HL-60/S4 treated with phorbol 12-myristate 13-acetate at 8.2 ng/mL for 4 days and 3 days (cell line): ENCODE results near the gene GALNT6.

Experiments
- in situ Hi-C: fragments of 300-500 bp; cut with MboI; formaldehyde crosslinking; loops from 2 replicates; pipeline ENCODE4 v1.15.0; 2022; ENCODE audit warnings: low sequenced_read_pairs

The GALNT6 gene

DNA sequence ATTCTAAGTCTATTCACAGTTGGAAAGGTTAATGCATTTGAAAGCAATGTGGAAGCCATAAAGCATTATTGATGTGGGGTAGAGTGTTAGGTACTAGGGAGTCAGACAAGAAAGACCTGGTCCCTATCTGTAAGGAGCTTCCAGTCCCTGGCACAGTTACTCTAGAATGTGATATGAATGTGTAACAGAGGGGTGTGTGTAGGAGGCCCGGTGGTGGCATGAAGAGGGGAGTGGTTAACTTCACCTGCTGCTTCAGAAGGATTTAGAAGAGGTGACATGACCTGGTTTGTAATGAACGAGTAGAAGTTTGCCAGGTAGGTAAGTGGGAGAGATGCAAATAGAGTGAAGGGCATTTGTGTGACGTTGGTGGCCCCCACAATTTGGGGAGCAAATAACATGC is 15.1 kb upstream of the GALNT6 start:
- in situ Hi-C loops: no loop called here

DNA sequence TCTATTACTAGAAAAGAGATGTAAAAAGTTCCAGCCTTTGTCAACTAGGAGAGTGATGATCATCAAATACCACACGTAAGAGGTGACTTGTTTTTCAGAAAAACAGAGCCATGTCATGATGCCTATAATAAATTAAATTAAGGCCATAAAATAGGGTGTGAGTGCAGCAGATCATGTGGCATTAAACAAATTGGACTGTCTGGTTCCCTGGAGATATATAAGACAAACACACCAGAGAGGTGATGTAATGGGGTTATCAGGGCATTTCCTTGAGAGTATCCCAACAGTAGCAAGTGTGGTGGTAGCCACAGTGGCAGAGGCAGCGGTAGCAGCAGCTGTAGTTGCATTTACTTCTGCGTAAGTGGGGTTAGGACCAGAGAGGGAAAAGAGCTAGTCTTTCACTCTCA is 14.6 kb upstream of the GALNT6 start:
- in situ Hi-C loops: no loop called here

- in situ Hi-C loops: no loop called here
These were observed 13.4 kb upstream of the GALNT6 start for GRCh38 chr12:51404627-51405026.

DNA sequence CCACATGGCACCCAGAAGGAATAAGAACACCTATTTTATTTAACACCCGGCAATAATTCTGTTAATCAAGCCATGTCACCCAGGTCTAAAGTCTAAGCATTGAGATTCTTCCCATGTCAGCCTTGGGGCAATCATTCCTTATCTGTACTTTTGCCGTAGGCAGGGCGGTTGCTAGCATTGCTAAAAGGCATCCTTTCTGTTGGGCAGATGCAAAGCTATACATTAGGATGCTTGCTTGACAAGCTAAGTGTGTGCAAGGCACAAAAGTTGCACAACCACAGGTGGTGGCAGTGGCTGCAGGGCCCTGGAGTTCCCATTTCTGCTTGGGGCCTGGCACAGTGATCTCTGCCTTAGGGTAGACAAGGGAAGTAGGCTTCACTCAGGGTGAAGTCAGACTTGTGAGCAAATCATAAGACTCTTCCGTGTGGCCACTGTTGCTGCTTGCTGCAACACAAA is 12.5 kb upstream of the GALNT6 start:
- in situ Hi-C loops: no loop called here

DNA sequence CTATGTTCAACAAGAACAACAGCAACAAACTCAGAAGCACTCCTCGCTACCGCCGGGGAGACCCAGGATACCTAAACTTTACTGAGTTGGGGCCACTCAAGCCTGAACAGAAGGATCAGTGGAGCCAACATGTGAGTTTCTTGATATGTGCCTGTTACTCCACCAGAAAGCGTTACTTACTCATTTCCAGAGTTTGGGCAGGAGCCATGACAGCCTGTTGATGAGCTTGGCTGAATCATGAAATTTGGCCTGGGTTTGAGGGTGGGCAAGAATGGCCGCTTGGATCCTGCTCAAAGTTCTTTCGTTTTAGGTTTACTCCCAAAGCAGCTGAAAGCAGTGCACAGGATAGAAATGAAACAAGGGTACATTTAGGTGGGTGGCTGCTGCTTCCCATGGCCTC is 12.0 kb upstream of the GALNT6 start:
- in situ Hi-C loops: no loop called here

- in situ Hi-C loops: no loop called here
These were observed 10.7 kb upstream of the GALNT6 start for GRCh38 chr12:51401900-51402299.

DNA sequence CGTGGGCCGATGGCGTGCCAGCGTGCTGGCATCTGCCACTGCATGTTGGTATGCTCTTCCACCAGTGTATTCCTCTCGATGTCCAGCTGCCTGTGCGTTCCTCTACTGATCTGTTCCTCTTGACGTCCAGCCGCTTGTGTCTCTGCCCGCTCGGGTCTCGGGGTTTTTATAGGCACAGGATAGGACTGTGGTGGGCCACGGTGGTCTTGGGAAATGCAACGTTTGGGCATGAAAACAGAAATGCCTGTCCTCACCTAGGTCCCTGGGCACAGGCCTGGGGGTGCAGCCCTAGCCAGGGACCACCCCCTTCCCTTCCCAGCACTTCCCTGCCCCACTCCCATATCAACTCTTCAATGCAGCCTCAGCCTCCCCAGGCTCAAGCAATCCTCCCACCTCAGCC is 10.3 kb upstream of the GALNT6 start:
- in situ Hi-C loops: no loop called here

DNA sequence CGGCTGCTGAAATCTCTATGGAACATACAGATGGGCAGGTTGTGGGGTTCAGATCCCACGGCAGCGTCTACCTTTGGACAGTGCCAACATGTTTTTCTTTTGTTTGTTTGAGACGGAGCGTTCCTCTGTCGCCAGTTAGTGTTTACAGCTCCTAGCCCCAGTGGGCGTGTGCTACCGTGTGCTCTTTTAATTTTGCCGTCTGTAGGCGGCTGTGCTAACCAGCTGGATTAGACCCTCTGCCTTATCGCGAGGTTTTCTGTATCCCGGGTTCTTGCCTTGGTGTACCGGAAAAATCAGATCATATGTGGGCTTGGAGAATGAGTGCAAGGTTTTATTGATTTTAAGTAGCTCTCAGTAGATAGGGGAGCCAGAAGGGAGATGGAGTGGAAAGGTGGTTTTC is 9.8 kb upstream of the GALNT6 start:
- in situ Hi-C loops: no loop called here

DNA sequence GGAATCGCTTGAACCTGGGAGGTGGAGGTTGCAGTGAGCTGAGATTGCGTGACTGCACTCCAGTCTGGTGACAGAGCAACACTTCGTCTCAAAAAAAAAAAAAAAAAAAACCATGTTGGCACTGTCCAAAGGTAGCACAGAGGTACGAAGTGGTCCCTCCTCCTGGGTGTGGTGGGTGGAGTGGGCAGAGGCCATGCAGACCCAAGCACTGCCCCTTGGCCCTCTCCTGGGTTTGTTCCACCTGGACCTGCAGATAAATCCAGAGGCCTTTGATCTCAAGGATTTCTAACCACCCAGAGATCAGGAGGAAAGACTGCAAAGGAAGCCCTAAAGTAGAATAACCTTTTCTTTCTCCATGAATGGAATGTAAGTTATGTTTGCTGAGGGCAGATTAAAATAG is 8.7 kb upstream of the GALNT6 start:
- in situ Hi-C loops: no loop called here

GRCh38 chr12:51397670-51398069 is 6.5 kb upstream of the GALNT6 start:
- in situ Hi-C loops: no loop called here

GRCh38 chr12:51395283-51396230 is 4.4 kb upstream of the GALNT6 start:
- in situ Hi-C loops: no loop called here

- in situ Hi-C loops: no loop called here
These were observed 2.7 kb upstream of the GALNT6 start for GRCh38 chr12:51393676-51394545.

GRCh38 chr12:51392556-51393237 is 1.5 kb upstream of the GALNT6 start:
- in situ Hi-C loops: no loop called here

- in situ Hi-C loops: no loop called here
These were observed 319 bp downstream of the GALNT6 start for GRCh38 chr12:51390891-51391282.

- in situ Hi-C loops: no loop called here
These were observed 749 bp downstream of the GALNT6 start for GRCh38 chr12:51390457-51390856.

- in situ Hi-C loops: no loop called here
These were observed 1.8 kb downstream of the GALNT6 start for GRCh38 chr12:51389302-51389999.

DNA sequence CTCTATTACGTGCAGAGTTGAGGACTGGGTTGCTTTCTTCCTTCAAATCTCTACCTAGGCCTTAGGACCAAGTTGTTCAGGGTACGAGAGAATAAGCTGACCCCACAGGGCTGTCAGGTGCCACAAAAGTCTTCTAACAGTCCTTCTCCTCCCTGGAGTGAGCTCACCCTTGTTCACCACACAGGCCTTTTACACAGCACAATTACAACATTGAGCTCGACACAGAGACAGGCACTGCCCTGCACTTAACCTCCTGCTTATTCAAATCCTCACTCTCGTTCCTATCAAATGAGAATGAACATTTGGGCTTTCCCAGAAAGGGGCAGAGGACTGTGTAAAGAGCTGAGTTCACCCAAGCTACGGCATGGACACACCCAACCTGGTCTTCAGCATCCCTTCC is 2.4 kb downstream of the GALNT6 start:
- in situ Hi-C loops: no loop called here

DNA sequence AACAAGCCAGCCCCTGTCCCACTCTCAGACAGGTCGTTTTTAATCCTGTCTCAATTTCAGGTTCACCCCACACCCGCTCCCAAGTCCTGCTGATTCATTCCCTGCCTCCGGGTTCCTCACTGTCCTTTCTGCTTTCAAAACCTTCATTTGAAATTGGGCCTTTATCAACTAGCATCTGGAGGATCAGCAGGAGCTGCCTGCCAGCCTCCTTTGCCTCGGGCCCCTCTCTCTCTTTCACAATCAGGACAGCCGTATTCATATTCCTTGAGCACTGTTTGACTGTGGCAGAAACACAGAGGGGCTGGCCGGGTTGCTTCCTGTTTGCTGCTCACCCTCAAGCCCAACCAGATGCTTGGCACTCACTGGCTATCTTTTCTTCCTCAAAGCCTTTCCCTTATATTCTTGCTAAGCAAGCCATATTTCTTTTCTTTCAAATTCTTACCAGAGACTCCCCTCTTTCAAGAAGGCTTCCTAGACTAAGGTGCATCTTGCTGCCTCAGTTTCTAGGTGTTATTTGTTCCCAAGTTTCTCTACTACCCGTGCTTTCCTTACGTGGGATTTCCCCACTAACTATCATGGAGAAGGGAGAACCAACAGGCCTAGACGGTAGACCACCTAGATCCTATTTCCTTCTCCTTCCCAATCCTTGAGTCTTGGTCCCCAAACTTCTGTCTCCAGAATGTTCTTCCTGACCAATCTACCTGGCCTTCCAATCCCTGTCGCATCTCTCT is 3.0 kb downstream of the GALNT6 start:
- in situ Hi-C loops: no loop called here

DNA sequence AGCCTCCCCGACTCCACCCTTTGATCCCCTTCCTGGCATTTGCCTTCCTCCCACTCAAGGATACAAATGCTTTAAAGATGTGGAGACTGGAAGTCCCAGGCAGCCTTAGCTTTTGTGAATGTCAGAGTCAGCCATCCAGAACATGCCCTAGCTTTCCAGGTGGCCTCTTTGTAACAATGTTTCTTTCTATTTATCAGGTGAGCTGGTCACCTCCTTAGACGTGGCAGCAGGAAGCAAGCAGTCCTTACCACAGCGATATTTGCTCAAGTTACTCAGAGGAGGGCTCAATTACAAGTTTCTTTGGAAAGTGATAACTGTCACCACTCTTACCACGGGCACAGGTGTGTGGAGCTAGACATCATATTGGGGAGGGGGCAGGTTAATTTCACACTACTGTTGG is 4.9 kb downstream of the GALNT6 start:
- in situ Hi-C loops: no loop called here
